Measurements from ENCODE around the gene CNEP1R1. TPM values are rescaled to one million over a fixed set of nuclear protein-coding genes. Genes with fewer than 3 reads are reported as not detected.

Gene CNEP1R1
- total RNA-seq, 4 donors from 2014 or later = 7.6 to 21.6 (median 14.9) TPM

DNA sequence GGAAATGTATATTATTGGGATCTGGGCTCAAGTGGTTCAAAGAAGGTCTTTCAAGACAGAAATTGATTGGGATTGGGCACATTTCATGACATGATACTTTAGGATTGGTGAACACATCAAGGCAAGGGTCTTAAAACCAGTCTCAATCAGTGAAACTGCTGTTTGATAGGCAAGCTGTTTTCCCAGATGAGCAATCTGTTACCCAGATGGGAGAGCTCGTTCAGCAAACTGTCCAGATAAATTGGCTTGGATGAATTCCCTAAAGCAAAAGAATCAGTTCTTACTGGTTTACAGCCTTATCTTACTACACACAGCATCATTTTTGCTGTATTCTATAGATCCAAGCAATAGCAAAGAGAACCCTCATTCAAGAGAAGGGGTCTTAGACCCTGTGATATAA is 31.0 kb upstream of the CNEP1R1 start:
- intact Hi-C loops (cut with DNase I; ENCODE audit: low total_unique reads) = no loop called here
- DNase-seq = no peak
- Histone ChIP-seq H3K27ac (no peak overlapping the region), H3K4me1 (no peaks in the 10 kb centered on the region), H3K36me3 (no peaks in the 10 kb centered on the region), H3K9me3 (no peaks in the 10 kb centered on the region), H3K4me3 (no peak overlapping the region), H3K27me3 (peaks cover 4% of the 10 kb centered on the region)
- WGBS, 2 donors (ENCODE audit: low coverage in 1 of 2) = 29 to 55% methylated on average over 1 of the region's 1 CpG
- TF ChIP-seq, protein P1, sequence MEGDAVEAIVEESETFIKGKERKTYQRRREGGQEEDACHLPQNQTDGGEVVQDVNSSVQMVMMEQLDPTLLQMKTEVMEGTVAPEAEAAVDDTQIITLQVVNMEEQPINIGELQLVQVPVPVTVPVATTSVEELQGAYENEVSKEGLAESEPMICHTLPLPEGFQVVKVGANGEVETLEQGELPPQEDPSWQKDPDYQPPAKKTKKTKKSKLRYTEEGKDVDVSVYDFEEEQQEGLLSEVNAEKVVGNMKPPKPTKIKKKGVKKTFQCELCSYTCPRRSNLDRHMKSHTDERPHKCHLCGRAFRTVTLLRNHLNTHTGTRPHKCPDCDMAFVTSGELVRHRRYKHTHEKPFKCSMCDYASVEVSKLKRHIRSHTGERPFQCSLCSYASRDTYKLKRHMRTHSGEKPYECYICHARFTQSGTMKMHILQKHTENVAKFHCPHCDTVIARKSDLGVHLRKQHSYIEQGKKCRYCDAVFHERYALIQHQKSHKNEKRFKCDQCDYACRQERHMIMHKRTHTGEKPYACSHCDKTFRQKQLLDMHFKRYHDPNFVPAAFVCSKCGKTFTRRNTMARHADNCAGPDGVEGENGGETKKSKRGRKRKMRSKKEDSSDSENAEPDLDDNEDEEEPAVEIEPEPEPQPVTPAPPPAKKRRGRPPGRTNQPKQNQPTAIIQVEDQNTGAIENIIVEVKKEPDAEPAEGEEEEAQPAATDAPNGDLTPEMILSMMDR (IDR thresholded peaks at IDR 0.05) = no peak
- no peak for TF ChIP-seq POLR2AphosphoS5 (IDR thresholded peaks at IDR 0.05)
- in situ Hi-C loops (cut with MboI; ENCODE audit: low pct_ligation_motif_present in 1 of 4, low pct_unique_long_range_greater_than_20kb in 1 of 4, low sequenced_read_pairs in 3 of 4) = no loop called here

GRCh38 chr16:49995720-49996119 is 29.3 kb upstream of the CNEP1R1 start:
- in situ Hi-C loops (cut with MboI; ENCODE audit: low pct_ligation_motif_present in 1 of 4, low pct_unique_long_range_greater_than_20kb in 1 of 4, low sequenced_read_pairs in 3 of 4) (no loop called here), intact Hi-C loops (cut with DNase I; ENCODE audit: low total_unique reads) (no loop called here)
- TF ChIP-seq POLR2AphosphoS5 (IDR thresholded peaks at IDR 0.05) (no peak), EP300 (IDR thresholded peaks at IDR 0.05; ENCODE audit: low read depth) (no peak), POLR2A (IDR thresholded peaks at IDR 0.05) (no peak)
- TF ChIP-seq, protein P1 (IDR thresholded peaks at IDR 0.05) = no peak
- no peaks in the 10 kb centered on the region for H3K9me3 ChIP-seq
- H3K4me1 ChIP-seq = no peaks in the 10 kb centered on the region
- H3K36me3 ChIP-seq = no peaks in the 10 kb centered on the region
- no peak overlapping the region for H3K27ac ChIP-seq
- no peak overlapping the region for H3K4me3 ChIP-seq
- WGBS, 2 donors (ENCODE audit: low coverage in 1 of 2) = 70% methylated on average over 1 of the region's 1 CpG; no CpG with 5 or more reads in 1 of the 2 donors
- no peak for DNase-seq
- peaks cover 4% of the 10 kb centered on the region for H3K27me3 ChIP-seq

GRCh38 chr16:49997721-49998251 is 27.2 kb upstream of the CNEP1R1 start:
- intact Hi-C loops (cut with DNase I; ENCODE audit: low total_unique reads) = no loop called here
- Histone ChIP-seq H3K9me3 (no peaks in the 10 kb centered on the region), H3K4me1 (no peaks in the 10 kb centered on the region), H3K36me3 (no peaks in the 10 kb centered on the region), H3K27me3 (peaks cover 4% of the 10 kb centered on the region), H3K4me3 (no peak overlapping the region), H3K27ac (no peak overlapping the region)
- no peak for TF ChIP-seq POLR2A (IDR thresholded peaks at IDR 0.05)
- WGBS, 2 donors (ENCODE audit: low coverage in 1 of 2) = 83 to 84% methylated on average over 4 of the region's 4 CpGs
- no peak for DNase-seq
- in situ Hi-C loops (cut with MboI; ENCODE audit: low pct_ligation_motif_present in 1 of 4, low pct_unique_long_range_greater_than_20kb in 1 of 4, low sequenced_read_pairs in 3 of 4) = no loop called here

DNA sequence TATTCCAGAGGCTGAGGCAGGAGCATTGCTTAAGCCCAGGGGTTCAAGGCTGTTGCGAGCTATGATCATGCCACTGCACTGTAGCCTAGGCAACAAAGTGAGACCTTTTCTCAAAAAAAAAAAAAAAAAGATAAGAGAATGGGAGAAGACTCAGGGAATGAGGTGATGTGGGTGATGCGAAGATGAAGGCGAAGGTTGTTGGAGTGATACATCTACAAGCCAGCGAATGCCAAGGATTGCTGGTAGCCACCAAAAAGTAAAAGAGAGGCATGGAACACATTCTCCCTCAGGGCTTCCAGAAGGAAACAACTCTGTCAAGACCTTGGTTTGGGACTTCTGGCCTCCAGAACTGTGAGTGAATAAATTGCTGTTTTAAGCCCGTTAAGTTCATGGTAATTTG is 26.0 kb upstream of the CNEP1R1 start:
- WGBS, 2 donors (ENCODE audit: low coverage in 1 of 2) = 98 to 100% methylated on average over 3 to 5 of the region's 5 CpGs
- TF ChIP-seq POLR2AphosphoS5 (IDR thresholded peaks at IDR 0.05) = no peak
- TF ChIP-seq EP300 (IDR thresholded peaks at IDR 0.05; ENCODE audit: low read depth) = no peak
- TF ChIP-seq, protein P1 (IDR thresholded peaks at IDR 0.05) = no peak
- TF ChIP-seq POLR2A (IDR thresholded peaks at IDR 0.05) = no peak
- Histone ChIP-seq H3K27ac (no peak overlapping the region), H3K9me3 (no peaks in the 10 kb centered on the region), H3K4me3 (no peak overlapping the region), H3K36me3 (no peaks in the 10 kb centered on the region), H3K4me1 (no peaks in the 10 kb centered on the region), H3K27me3 (peaks cover 4% of the 10 kb centered on the region)
- no peak for DNase-seq
- intact Hi-C loops (cut with DNase I; ENCODE audit: low total_unique reads) = no loop called here
- in situ Hi-C loops (cut with MboI; ENCODE audit: low pct_ligation_motif_present in 1 of 4, low pct_unique_long_range_greater_than_20kb in 1 of 4, low sequenced_read_pairs in 3 of 4) = no loop called here

DNA sequence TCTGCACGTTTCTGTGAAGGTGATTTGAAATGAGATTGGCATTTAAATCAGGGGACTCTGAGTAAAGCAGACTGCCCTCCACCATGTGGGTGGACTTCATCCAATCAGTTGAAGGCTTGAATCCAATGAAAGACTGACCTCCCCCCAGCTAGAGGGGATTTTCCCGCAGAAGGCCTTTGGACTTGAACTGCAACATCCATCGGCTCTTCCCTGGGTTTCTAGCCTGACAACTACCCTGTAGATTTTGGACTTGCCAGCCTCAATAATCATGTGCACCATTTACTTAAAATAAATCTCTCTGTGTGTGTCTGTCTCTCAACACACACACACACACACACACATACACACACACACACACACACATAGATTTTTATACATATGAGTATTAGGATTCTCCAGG is 23.9 kb upstream of the CNEP1R1 start:
- H3K27me3 ChIP-seq = no peaks in the 10 kb centered on the region
- in situ Hi-C loops (cut with MboI; ENCODE audit: low pct_ligation_motif_present in 1 of 4, low pct_unique_long_range_greater_than_20kb in 1 of 4, low sequenced_read_pairs in 3 of 4) = no loop called here
- intact Hi-C loops (cut with DNase I; ENCODE audit: low total_unique reads) = no loop called here
- TF ChIP-seq POLR2AphosphoS5 (IDR thresholded peaks at IDR 0.05) = no peak
- TF ChIP-seq, protein P1 (IDR thresholded peaks at IDR 0.05) = no peak
- no peak for TF ChIP-seq POLR2A (IDR thresholded peaks at IDR 0.05)
- TF ChIP-seq EP300 (IDR thresholded peaks at IDR 0.05; ENCODE audit: low read depth) = no peak
- no peaks in the 10 kb centered on the region for H3K9me3 ChIP-seq
- H3K27ac ChIP-seq = no peak overlapping the region
- H3K36me3 ChIP-seq = no peaks in the 10 kb centered on the region
- DNase-seq = no peak
- no peaks in the 10 kb centered on the region for H3K4me1 ChIP-seq
- 88 to 100% methylated on average over 1 to 3 of the region's 3 CpGs for WGBS, 2 donors (ENCODE audit: low coverage in 1 of 2)
- H3K4me3 ChIP-seq = no peak overlapping the region
